SK-N-SH (cell line): Measurements from ENCODE around the gene PAFAH1B2. TPM values are rescaled to one million over a fixed set of nuclear protein-coding genes. Genes with fewer than 3 reads are reported as not detected.
A peak's percentile ranks its signal among the peaks of the same experiment; 100 is the strongest.

ENCODE experiments used
- CTCF ChIA-PET: fragments of 300-600, 350-600 bp; formaldehyde crosslinking; extraction: SDS; loops from one replicate; lab custom pipeline; 2021; lab: Yijun Ruan, JAX
- POLR2A ChIA-PET: fragments of 350-600 bp; sonication (Branson Sonifier 250); formaldehyde crosslinking; extraction: SDS; loops from one replicate; lab custom pipeline; 2020; ENCODE audit warnings: antibody characterized with exemption, inconsistent platforms; lab: Yijun Ruan, JAX
- DNase-seq: peaks from one replicate; pipeline ENCODE4 v3.0.0; 2012
- H2AFZ ChIP-seq: fragments of 200-600 bp; sonication (generic); 2 replicates; pipeline ENCODE4 v1.8.1; 2016; ENCODE audit warnings: antibody characterized with exemption, mild to moderate bottlenecking, low read depth
- H3F3A ChIP-seq: fragments of 200-600 bp; sonication (generic); replicated peaks from 2 replicates; pipeline ENCODE3; 2016; ENCODE audit warnings: antibody characterized with exemption, mild to moderate bottlenecking; ENCODE audit not compliant: insufficient read depth
- H3K27ac ChIP-seq, 2 experiments: fragments of 200-500 bp in 1 of 2; fragments of 200-600 bp in 1 of 2; sonication (Bioruptor generic) in 1 of 2; sonication (generic), shearing (Covaris generic) in 1 of 2; 2 replicates each; pipeline versions ENCODE4 v1.5.1 to v1.6.1; 2014 to 2016; ENCODE audit warnings: low read depth in 2 of 2, inconsistent platforms in 1 of 2, low read length in 1 of 2, mild to moderate bottlenecking in 1 of 2, mixed read lengths in 1 of 2
- H3K27me3 ChIP-seq: fragments of 200-600 bp; sonication (generic), shearing (Covaris generic); 2 replicates; pipeline ENCODE4 v1.6.1; 2016; ENCODE audit warnings: mixed run types; ENCODE audit not compliant: insufficient read depth
- H3K36me3 ChIP-seq, 2 experiments: fragments of 200-500 bp in 1 of 2; fragments of 200-600 bp in 1 of 2; sonication (Bioruptor generic) in 1 of 2; sonication (generic) in 1 of 2; replicated peaks in 1 of 2; 2 replicates each; pipeline versions ENCODE3 to v1.5.1; 2014 to 2016; ENCODE audit warnings: low read length in 1 of 2, mild to moderate bottlenecking in 1 of 2; ENCODE audit not compliant: insufficient read depth in 2 of 2, control insufficient read depth in 1 of 2
- H3K4me1 ChIP-seq, 2 experiments: fragments of 200-500 bp in 1 of 2; fragments of 200-600 bp in 1 of 2; sonication (Bioruptor generic) in 1 of 2; sonication (generic), shearing (Covaris generic) in 1 of 2; 2 replicates each; pipeline versions ENCODE4 v1.5.1 to v1.6.1; 2014 to 2016; ENCODE audit warnings: low read depth in 1 of 2, low read length in 1 of 2, mixed run types in 1 of 2; ENCODE audit not compliant: insufficient read depth in 2 of 2, control insufficient read depth in 1 of 2
- H3K4me2 ChIP-seq: fragments of 200-600 bp; sonication (generic), shearing (Covaris generic); 2 replicates; pipeline ENCODE4 v1.6.1; 2017; ENCODE audit warnings: mixed run types
- H3K4me3 ChIP-seq, 2 experiments: fragments of 200-500 bp in 1 of 2; fragments of 200-600 bp in 1 of 2; sonication (Bioruptor generic) in 1 of 2; sonication (generic), shearing (Covaris generic) in 1 of 2; 2 replicates each; pipeline versions ENCODE4 v1.5.1 to v1.8.1; 2014 to 2016; ENCODE audit warnings: low read depth in 2 of 2, inconsistent platforms in 1 of 2, low read length in 1 of 2, mild to moderate bottlenecking in 1 of 2, mixed read lengths in 1 of 2, moderate library complexity in 1 of 2
- H3K79me2 ChIP-seq: fragments of 200-600 bp; sonication (generic); 2 replicates; pipeline ENCODE4 v1.8.1; 2017; ENCODE audit warnings: mild to moderate bottlenecking; ENCODE audit not compliant: insufficient read depth
- H3K9ac ChIP-seq: fragments of 200-600 bp; sonication (generic); 2 replicates; pipeline ENCODE4 v1.6.1; 2017; ENCODE audit warnings: mixed run types
- H3K9me2 ChIP-seq: fragments of 200-600 bp; sonication (generic); 2 replicates; pipeline ENCODE4 v1.6.1; 2017; ENCODE audit warnings: mixed run types
- H3K9me3 ChIP-seq: fragments of 200-600 bp; sonication (generic); 2 replicates; pipeline ENCODE4 v1.6.1; 2017; ENCODE audit warnings: mixed run types, mild to moderate bottlenecking, moderate library complexity
- H4K20me1 ChIP-seq: fragments of 200-600 bp; sonication (generic); 2 replicates; pipeline ENCODE4 v1.6.1; 2017; ENCODE audit warnings: mild to moderate bottlenecking, mixed run types; ENCODE audit not compliant: insufficient read depth
- CHD2 ChIP-seq: fragments of 150-350 bp; IDR thresholded peaks from 2 replicates; pipeline ENCODE4 v1.6.1; 2018; ENCODE audit warnings: low read length; ENCODE audit not compliant: partially characterized antibody
- FOXM1 ChIP-seq: IDR thresholded peaks from 2 replicates; pipeline ENCODE4 v1.4.0; 2012; ENCODE audit warnings: low read depth, mild to moderate bottlenecking
- GATA2 ChIP-seq: sonication (generic); formaldehyde crosslinking; IDR thresholded peaks from 2 replicates; pipeline ENCODE4 v1.5.0; 2020; ENCODE audit warnings: mild to moderate bottlenecking, missing genetic modification reagents
- JUND ChIP-seq: IDR thresholded peaks from 2 replicates; pipeline ENCODE4 v1.4.0; 2012
- MAX ChIP-seq: IDR thresholded peaks from 2 replicates; pipeline ENCODE4 v1.4.0; 2012; ENCODE audit warnings: low read depth
- MEF2A ChIP-seq: IDR thresholded peaks from 2 replicates; pipeline ENCODE4 v1.4.0; 2012; ENCODE audit warnings: low read depth, borderline replicate concordance
- NRF1 ChIP-seq: IDR thresholded peaks from 2 replicates; pipeline ENCODE4 v1.6.1; 2012; ENCODE audit warnings: low read depth, mild to moderate bottlenecking, low read length
- REST ChIP-seq: IDR thresholded peaks from 2 replicates; pipeline ENCODE4 v1.6.1; 2012; ENCODE audit warnings: mild to moderate bottlenecking, low read depth, low read length, moderate library complexity
- SIN3A ChIP-seq: IDR thresholded peaks from 2 replicates; pipeline ENCODE4 v1.6.1; 2012; ENCODE audit warnings: low read depth, mild to moderate bottlenecking, low read length, moderate library complexity, borderline replicate concordance
- SMC3 ChIP-seq: IDR thresholded peaks from 2 replicates; pipeline ENCODE4 v1.6.1; 2012; ENCODE audit warnings: low read depth, low read length, improper control_type of control experiment
- TCF12 ChIP-seq: IDR thresholded peaks from 2 replicates; pipeline ENCODE4 v1.4.0; 2012
- USF2 ChIP-seq: fragments of 150-350 bp; IDR thresholded peaks from 2 replicates; pipeline ENCODE4 v1.6.1; 2017; ENCODE audit warnings: antibody characterized with exemption, low read length, low read depth, borderline replicate concordance
- WGBS: methylation state at CpG from one replicate; pipeline ENCODE4 v1.1.6; 2017; ENCODE audit warnings: low lambda C conversion rate; 5-methylcytosine and 5-hydroxymethylcytosine counted together
- polyA plus RNA-seq, 3 experiments: library from polyadenylated mRNA; depleted of rRNA; stranded (reverse); fragments of >200 nt; gene quantifications; 2 replicates each; pipeline ENCODE4 v1.2.3, GENCODE V29; 2012

The PAFAH1B2 gene
- polyA plus RNA-seq, 1 of the 3 experiments (the other 2 are of a cell fraction) = 19.6 TPM

GRCh38 chr11:117188620-117189081 is 44.6 kb downstream of the PAFAH1B2 start:
- CTCF ChIA-PET = no interaction called here
- H3K4me2 ChIP-seq = no peak overlapping the region
- H3K79me2 ChIP-seq = no peaks in the 10 kb centered on the region
- no peak overlapping the region for H2AFZ ChIP-seq
- no peaks in the 10 kb centered on the region for H3K4me1 ChIP-seq
- H3K9me3 ChIP-seq = no peaks in the 10 kb centered on the region
- TF ChIP-seq USF2 (no peak), REST (no peak), FOXM1 (no peak), SIN3A (no peak), JUND (no peak), TCF12 (no peak), CHD2 (no peak)
- TF ChIP-seq, all 33 proteins: peak for 0
- Histone ChIP-seq H3K36me3 (peaks cover 0 to 19% of the 10 kb centered on the region in 2 experiments), H3K9ac (no peak overlapping the region), H4K20me1 (no peaks in the 10 kb centered on the region), H3K9me2 (no peaks in the 10 kb centered on the region), H3K27ac (no peak overlapping the region), H3K4me3 (no peak overlapping the region), H3F3A (no peaks in the 10 kb centered on the region), H3K27me3 (no peaks in the 10 kb centered on the region)
- WGBS = 88% methylated on average over 17 of the region's 20 CpGs
- DNase-seq = peak; percentile 13
- POLR2A ChIA-PET = no interaction called here

DNA sequence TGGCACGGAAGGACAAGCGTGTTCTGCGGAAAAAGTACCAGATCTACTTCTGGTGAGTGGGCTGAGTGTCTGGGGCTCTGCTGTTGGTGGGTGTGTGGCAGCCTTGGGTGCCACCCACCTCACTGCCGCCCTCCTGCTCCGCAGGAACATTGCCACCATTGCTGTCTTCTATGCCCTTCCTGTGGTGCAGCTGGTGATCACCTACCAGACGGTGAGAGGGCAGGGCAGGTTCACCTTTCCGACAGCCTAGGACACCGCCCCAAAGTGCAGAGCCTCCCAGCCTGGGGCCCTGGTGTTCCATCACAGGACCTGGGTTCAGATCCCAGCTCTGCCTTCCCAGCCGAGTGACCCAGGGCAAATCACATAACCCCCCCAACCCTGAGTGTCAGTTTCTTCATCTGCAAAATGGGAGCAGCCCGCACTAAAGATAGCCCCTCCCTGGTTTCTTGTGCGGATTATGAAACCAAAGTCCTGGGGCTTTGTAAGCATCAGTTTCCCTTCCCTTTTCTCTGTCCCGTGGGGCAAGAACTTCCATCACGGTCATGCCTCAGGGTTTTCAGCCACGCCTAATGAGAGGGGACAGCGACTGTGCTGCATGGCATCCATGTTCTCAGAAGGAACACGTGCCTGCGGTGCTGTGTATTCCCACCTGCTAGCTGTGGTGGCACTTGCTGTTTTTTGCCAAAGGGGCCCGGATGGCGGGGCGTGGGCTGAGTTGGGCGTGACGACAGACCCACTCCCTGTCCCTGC is 45.3 kb downstream of the PAFAH1B2 start:
- DNase-seq = no peak
- H3K27me3 ChIP-seq = no peaks in the 10 kb centered on the region
- H3F3A ChIP-seq = no peaks in the 10 kb centered on the region
- no peak overlapping the region for H3K27ac ChIP-seq
- H3K9me3 ChIP-seq = no peaks in the 10 kb centered on the region
- POLR2A ChIA-PET = no interaction called here
- H4K20me1 ChIP-seq = no peaks in the 10 kb centered on the region
- H3K4me2 ChIP-seq = no peak overlapping the region
- no peaks in the 10 kb centered on the region for H3K4me1 ChIP-seq
- no peak overlapping the region for H3K4me3 ChIP-seq
- H3K9ac ChIP-seq = no peak overlapping the region
- no peaks in the 10 kb centered on the region for H3K9me2 ChIP-seq
- no peak for TF ChIP-seq MAX
- no peak for TF ChIP-seq MEF2A
- no peak for TF ChIP-seq CHD2
- TF ChIP-seq SMC3 = no peak
- no peak for TF ChIP-seq FOXM1
- TF ChIP-seq NRF1 = no peak
- no peak for TF ChIP-seq GATA2 (CRISPR knock-in tag)
- H2AFZ ChIP-seq = no peak overlapping the region
- no peaks in the 10 kb centered on the region for H3K79me2 ChIP-seq
- CTCF ChIA-PET = interaction anchor here (1.5 kb wide), 1 partner anchor 13 kb away, joined by 3 read pairs; no protein-coding TSS in a partner anchor
- peaks cover 0 to 17% of the 10 kb centered on the region in 2 experiments for H3K36me3 ChIP-seq
- WGBS = 93% methylated on average over 17 of the region's 22 CpGs
